NCI-H2107 treated with DMSO at 0.1 percent for 48 hours (cell line): Measurements from ENCODE around the gene CMTM6.
"Not testable (repeated sequence)": the region's sequence is repeated elsewhere in the genome, so short reads cannot be mapped to it uniquely, and the experiment has no call there.

Source experiments
- DNase-seq: peaks from one replicate; lab custom pipeline; 2025; ENCODE audit not compliant: unreplicated experiment; lab: John Stamatoyannopoulos, UW

Gene CMTM6

GRCh38 chr3:32448686-32449474, 53.8 kb downstream of the CMTM6 start:
- DNase-seq, result no peak

- no peak for DNase-seq
Observed at GRCh38 chr3:32447865-32448400, 54.7 kb downstream of the CMTM6 start.

- DNase-seq, result no peak
Observed at GRCh38 chr3:32443478-32443877, 59.2 kb downstream of the CMTM6 start.

- DNase-seq, result no peak
Observed at GRCh38 chr3:32442766-32443165, 59.9 kb downstream of the CMTM6 start.

- no peak for DNase-seq
Observed at GRCh38 chr3:32440611-32441350, 61.9 kb downstream of the CMTM6 start.

- not testable (repeated sequence) for DNase-seq
Observed at GRCh38 chr3:32439421-32439820, 63.2 kb downstream of the CMTM6 start.

- no peak for DNase-seq
Observed at GRCh38 chr3:32438596-32439344, 63.9 kb downstream of the CMTM6 start.

GRCh38 chr3:32437896-32438295, 64.8 kb downstream of the CMTM6 start:
- no peak for DNase-seq

GRCh38 chr3:32436816-32437189, 65.8 kb downstream of the CMTM6 start:
- no peak for DNase-seq

- DNase-seq, result no peak
Observed at GRCh38 chr3:32435911-32436815, 66.5 kb downstream of the CMTM6 start.

GRCh38 chr3:32434206-32434605, 68.4 kb downstream of the CMTM6 start:
- no peak for DNase-seq

GRCh38 chr3:32432711-32433530, 69.7 kb downstream of the CMTM6 start:
- DNase-seq, result no peak

GRCh38 chr3:32432045-32432710, 70.5 kb downstream of the CMTM6 start:
- DNase-seq, result no peak

GRCh38 chr3:32431481-32431880, 71.2 kb downstream of the CMTM6 start:
- DNase-seq, result no peak
